HEK293 (cell line): ENCODE measurements around the gene ARHGAP26.

Experiments used
- CTCF ChIP-seq: fragments of 450-650 bp; formaldehyde crosslinking; IDR thresholded peaks from 2 replicates; pipeline ENCODE4 v1.5.1; 2016; ENCODE audit warnings: missing biosample characterization, missing genetic modification characterization
- EGR2 ChIP-seq: fragments of 450-650 bp; formaldehyde crosslinking; IDR thresholded peaks from 2 replicates; pipeline ENCODE4 v1.5.1; 2016; ENCODE audit warnings: low read depth, missing biosample characterization, missing genetic modification characterization
- TF ChIP-seq, protein P1 (sequence below): fragments of 450-650 bp; IDR thresholded peaks from 2 replicates; pipeline ENCODE4 v1.5.1; 2018; ENCODE audit warnings: missing biosample characterization, missing genetic modification characterization

DNA sequence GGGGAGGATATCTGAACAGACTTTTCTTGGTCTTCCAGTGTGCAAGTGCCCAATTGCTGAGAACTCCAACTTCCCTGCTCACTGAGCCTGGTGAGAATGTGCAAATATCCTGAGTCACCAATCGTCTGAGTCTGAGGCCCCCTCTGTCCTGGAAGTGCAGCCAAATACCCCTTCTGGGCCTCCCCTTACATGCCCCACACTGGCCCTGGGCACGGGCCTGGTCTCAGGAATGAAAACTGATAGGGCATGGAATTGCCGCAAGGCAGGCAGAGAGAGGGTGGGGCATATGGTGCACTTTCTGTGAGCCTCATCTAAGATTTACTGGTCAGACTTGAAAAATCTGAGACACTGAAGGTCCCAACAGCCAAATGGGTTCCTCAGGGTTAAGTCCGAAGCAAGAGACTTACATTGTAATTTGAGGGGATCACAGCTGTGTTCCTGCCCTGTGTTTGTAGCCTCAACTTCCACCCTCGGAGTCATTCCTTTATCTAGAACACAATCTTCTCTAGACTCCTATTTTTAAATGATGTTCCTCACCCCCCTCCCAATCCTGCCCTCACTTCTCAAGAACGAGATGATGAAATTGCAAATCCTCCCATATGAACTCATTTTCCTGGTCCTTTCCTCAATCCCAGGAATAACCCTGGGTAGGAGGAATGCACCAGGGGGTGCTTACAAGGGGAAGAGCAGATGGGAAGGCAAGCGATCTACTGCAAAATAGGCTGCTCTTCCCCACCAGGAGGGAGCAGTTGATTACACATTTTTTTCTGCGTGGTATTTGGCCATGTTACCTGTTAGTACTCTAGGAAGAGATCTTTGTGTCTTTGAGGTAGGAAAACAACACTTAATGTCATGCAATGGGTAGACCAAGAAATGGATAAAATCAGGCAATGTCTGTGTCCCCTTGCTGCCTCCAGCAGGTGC is 34.6 kb upstream of the ARHGAP26 start:
- TF ChIP-seq, protein P1, sequence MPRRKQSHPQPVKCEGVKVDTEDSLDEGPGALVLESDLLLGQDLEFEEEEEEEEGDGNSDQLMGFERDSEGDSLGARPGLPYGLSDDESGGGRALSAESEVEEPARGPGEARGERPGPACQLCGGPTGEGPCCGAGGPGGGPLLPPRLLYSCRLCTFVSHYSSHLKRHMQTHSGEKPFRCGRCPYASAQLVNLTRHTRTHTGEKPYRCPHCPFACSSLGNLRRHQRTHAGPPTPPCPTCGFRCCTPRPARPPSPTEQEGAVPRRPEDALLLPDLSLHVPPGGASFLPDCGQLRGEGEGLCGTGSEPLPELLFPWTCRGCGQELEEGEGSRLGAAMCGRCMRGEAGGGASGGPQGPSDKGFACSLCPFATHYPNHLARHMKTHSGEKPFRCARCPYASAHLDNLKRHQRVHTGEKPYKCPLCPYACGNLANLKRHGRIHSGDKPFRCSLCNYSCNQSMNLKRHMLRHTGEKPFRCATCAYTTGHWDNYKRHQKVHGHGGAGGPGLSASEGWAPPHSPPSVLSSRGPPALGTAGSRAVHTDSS, result no peak
- TF ChIP-seq EGR2 (tag by site-specific recombination), result no peak
- TF ChIP-seq CTCF (tag by site-specific recombination), result no peak
